Neural cell (in vitro differentiated cells): ENCODE data around the gene SLC9B2. TPM values are rescaled to one million over a fixed set of nuclear protein-coding genes. Genes with fewer than 3 reads are reported as not detected.

Experiments used
- H2AFZ ChIP-seq: fragments of 200-600, 300-800 bp; sonication (generic), shearing (Covaris generic); 2 replicates; pipeline ENCODE4 v1.6.0; 2014; ENCODE audit warnings: low read depth, mild to moderate bottlenecking, antibody characterized with exemption, low read length, moderate library complexity
- H3F3A ChIP-seq: fragments of 200-600 bp; shearing (Covaris generic); 2 replicates; pipeline ENCODE4 v1.6.1; 2016; ENCODE audit warnings: mild to moderate bottlenecking, moderate library complexity, mixed read lengths, antibody characterized with exemption, low read length; ENCODE audit not compliant: insufficient read depth, poor library complexity, severe bottlenecking
- H3K27ac ChIP-seq: fragments of 200-600, 300-800 bp; sonication (generic), shearing (Covaris generic); 2 replicates; pipeline ENCODE4 v1.5.1; 2014; ENCODE audit warnings: mild to moderate bottlenecking, low read length, moderate library complexity
- H3K27me3 ChIP-seq: fragments of 300-800, 200-600 bp; sonication (generic), shearing (Covaris generic); 2 replicates; pipeline ENCODE4 v1.6.0; 2014; ENCODE audit warnings: mild to moderate bottlenecking, low read depth, low read length, moderate library complexity; ENCODE audit not compliant: insufficient read depth
- H3K36me3 ChIP-seq: fragments of 300-800, 200-600 bp; sonication (generic), shearing (Covaris generic); 2 replicates; pipeline ENCODE4 v1.5.1; 2014; ENCODE audit warnings: mild to moderate bottlenecking, antibody characterized with exemption, low read length, moderate library complexity; ENCODE audit not compliant: insufficient read depth
- H3K4me2 ChIP-seq: fragments of 300-800, 200-600 bp; sonication (generic), shearing (Covaris generic); 2 replicates; pipeline ENCODE4 v1.6.0; 2014; ENCODE audit warnings: mild to moderate bottlenecking, low read length
- H3K4me3 ChIP-seq: fragments of 300-800, 200-600 bp; sonication (generic), shearing (Covaris generic); 2 replicates; pipeline ENCODE4 v1.5.1; 2014; ENCODE audit warnings: mild to moderate bottlenecking, low read length, moderate library complexity
- H3K79me2 ChIP-seq: fragments of 200-600 bp; shearing (Covaris generic); replicated peaks from 2 replicates; pipeline ENCODE4 v1.6.0; 2014; ENCODE audit warnings: mild to moderate bottlenecking, low read length, moderate library complexity; ENCODE audit not compliant: insufficient read depth
- H3K9ac ChIP-seq: fragments of 300-800, 200-600 bp; sonication (generic), shearing (Covaris generic); 2 replicates; pipeline ENCODE4 v1.6.1; 2016; ENCODE audit warnings: mild to moderate bottlenecking, low read length, mixed read lengths
- H3K9me2 ChIP-seq: fragments of 200-600 bp; shearing (Covaris generic); 2 replicates; pipeline ENCODE4 v1.6.1; 2016; ENCODE audit warnings: mild to moderate bottlenecking, low read length, mixed read lengths; ENCODE audit not compliant: insufficient read depth
- H3K9me3 ChIP-seq: fragments of 200-600, 300-800 bp; sonication (generic), shearing (Covaris generic); 2 replicates; pipeline ENCODE4 v1.6.1; 2016; ENCODE audit warnings: mild to moderate bottlenecking, mixed run types, low read length, moderate library complexity, mixed read lengths
- H4K20me1 ChIP-seq: fragments of 200-600 bp; shearing (Covaris generic); 2 replicates; pipeline ENCODE4 v1.6.1; 2016; ENCODE audit warnings: mild to moderate bottlenecking, mixed run types; ENCODE audit not compliant: insufficient read depth
- EP300 ChIP-seq: fragments of 450-650 bp; conservative IDR thresholded peaks from 2 replicates; pipeline ENCODE4 v1.6.1; 2014; ENCODE audit warnings: antibody characterized with exemption, mild to moderate bottlenecking, moderate library complexity; ENCODE audit not compliant: poor library complexity, severe bottlenecking
- MXI1 ChIP-seq: fragments of 450-650 bp; conservative IDR thresholded peaks from 2 replicates; pipeline ENCODE4 v1.6.1; 2014; ENCODE audit warnings: antibody characterized with exemption, mild to moderate bottlenecking; ENCODE audit not compliant: poor library complexity, severe bottlenecking
- POLR2AphosphoS5 ChIP-seq: IDR thresholded peaks from 2 replicates; pipeline ENCODE4 v1.6.1; 2012
- RAD21 ChIP-seq: fragments of 450-650 bp; conservative IDR thresholded peaks from 2 replicates; pipeline ENCODE4 v1.6.1; 2014; ENCODE audit warnings: antibody characterized with exemption, mild to moderate bottlenecking, moderate library complexity
- REST ChIP-seq: IDR thresholded peaks from 2 replicates; pipeline ENCODE4 v1.6.1; 2012; ENCODE audit warnings: borderline replicate concordance
- SMC3 ChIP-seq: fragments of 450-650 bp; conservative IDR thresholded peaks from 2 replicates; pipeline ENCODE4 v1.6.1; 2014; ENCODE audit warnings: antibody characterized with exemption, mild to moderate bottlenecking, moderate library complexity; ENCODE audit not compliant: poor library complexity
- TAF1 ChIP-seq: IDR thresholded peaks from 2 replicates; pipeline ENCODE4 v1.6.1; 2012; ENCODE audit warnings: low read depth
- polyA plus RNA-seq: library from polyadenylated mRNA; depleted of rRNA; stranded (reverse); fragments of >200 nt; gene quantifications from 2 replicates; pipeline ENCODE4 v1.2.3, GENCODE V29; 2014
- TF ChIP-seq, protein P1 (sequence below): fragments of 450-650 bp; IDR thresholded peaks from 2 replicates; pipeline ENCODE4 v1.5.1; 2014; ENCODE audit warnings: antibody characterized with exemption, mild to moderate bottlenecking, moderate library complexity; ENCODE audit not compliant: poor library complexity, severe bottlenecking

The SLC9B2 gene
- polyA plus RNA-seq, 1 donor from 2014 or later = 46.3 TPM

DNA sequence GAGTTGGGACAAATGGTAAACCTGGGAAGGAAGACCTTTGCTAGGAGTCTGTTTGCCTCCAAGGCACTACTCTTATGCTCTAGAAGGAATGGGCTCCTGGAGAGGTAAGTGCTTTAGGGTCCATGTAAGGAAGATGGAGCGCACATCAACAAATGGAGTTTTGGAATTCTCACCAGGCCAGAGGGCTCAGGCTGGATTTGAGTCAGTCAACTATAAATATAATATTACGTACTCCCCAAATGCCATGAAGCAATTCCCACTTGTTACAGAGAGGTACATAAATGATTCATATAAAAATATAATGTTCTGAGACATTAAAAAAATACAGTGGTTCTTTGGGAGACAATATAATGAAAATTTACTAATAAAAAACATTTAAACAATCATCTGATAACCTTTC lies 55.4 kb downstream of the SLC9B2 start:
- Histone ChIP-seq H3K4me2 (no peak overlapping the region), H3K27ac (no peak overlapping the region), H3K27me3 (no peaks in the 10 kb centered on the region), H3K4me3 (no peak overlapping the region), H4K20me1 (no peaks in the 10 kb centered on the region), H3K79me2 (no peaks in the 10 kb centered on the region), H3K9ac (no peak overlapping the region), H3F3A (no peaks in the 10 kb centered on the region), H3K9me3 (peaks cover 3% of the 10 kb centered on the region), H3K36me3 (peaks cover 4% of the 10 kb centered on the region), H2AFZ (no peak overlapping the region), H3K9me2 (no peaks in the 10 kb centered on the region)
- TF ChIP-seq, protein P1, sequence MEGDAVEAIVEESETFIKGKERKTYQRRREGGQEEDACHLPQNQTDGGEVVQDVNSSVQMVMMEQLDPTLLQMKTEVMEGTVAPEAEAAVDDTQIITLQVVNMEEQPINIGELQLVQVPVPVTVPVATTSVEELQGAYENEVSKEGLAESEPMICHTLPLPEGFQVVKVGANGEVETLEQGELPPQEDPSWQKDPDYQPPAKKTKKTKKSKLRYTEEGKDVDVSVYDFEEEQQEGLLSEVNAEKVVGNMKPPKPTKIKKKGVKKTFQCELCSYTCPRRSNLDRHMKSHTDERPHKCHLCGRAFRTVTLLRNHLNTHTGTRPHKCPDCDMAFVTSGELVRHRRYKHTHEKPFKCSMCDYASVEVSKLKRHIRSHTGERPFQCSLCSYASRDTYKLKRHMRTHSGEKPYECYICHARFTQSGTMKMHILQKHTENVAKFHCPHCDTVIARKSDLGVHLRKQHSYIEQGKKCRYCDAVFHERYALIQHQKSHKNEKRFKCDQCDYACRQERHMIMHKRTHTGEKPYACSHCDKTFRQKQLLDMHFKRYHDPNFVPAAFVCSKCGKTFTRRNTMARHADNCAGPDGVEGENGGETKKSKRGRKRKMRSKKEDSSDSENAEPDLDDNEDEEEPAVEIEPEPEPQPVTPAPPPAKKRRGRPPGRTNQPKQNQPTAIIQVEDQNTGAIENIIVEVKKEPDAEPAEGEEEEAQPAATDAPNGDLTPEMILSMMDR = no peak
- TF ChIP-seq MXI1 = no peak
- TF ChIP-seq REST = no peak
- TF ChIP-seq TAF1 = no peak
- TF ChIP-seq RAD21 = no peak
- no peak for TF ChIP-seq POLR2AphosphoS5
- TF ChIP-seq EP300 = no peak

DNA sequence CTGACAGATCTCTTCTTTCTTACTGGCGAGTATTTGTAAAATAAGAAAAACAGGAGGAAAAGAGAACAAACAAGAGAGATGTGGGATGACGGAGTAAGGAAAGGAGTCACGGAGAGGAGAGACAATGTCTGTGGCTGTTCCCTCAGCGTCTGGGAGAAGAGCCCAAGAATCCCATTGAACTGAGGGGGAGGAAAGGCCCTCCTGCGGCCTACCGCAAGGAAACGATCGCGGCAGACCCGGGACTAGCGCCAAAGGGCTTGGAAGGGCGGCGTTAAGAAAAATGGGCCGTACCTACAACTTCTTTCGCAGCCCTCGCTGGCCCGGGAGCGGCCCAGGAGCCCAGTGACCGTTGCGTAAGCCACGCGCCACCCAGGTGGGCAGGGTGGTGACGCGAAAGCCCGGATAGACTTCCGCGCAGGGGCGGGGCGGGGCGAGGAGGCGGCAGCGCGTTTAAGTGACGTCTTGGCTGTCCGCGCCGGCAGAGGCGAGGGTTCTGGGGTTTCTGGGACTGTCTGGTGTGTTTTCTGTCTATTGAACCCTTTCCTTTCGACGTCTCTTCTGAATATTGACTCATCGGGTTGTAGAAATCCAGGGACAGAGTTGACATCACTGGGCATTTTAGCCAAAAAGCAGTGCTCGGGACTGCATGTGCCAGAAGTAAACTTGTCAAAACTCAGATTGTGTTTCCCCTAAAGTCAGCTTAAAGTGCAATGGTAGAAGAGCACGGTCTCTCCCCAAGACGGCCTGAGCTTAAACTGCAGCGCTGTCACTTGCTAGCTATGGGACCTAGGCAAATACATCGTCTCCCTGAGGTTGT lies 57.0 kb downstream of the SLC9B2 start, which contains the start of gene SLC9B1:
TSS of gene SLC9B1 (minus strand) at position 398 of the 817 bp plus-strand sequence. CDS start 27,994 bp downstream, outside the sequence.
- no peak within 1 kb of the TSS for H3K9ac ChIP-seq
- H3K9me3 ChIP-seq = peaks cover 3% of the 10 kb centered on the region
- H3K9me2 ChIP-seq = no peaks in the 10 kb centered on the region
- TF ChIP-seq SMC3 (no peak), POLR2AphosphoS5 (no peak), MXI1 (no peak)
- TF ChIP-seq, protein P1 = no peak
- H2AFZ ChIP-seq = no peak within 1 kb of the TSS
- no peaks in the 10 kb centered on the region for H3K27me3 ChIP-seq
- H3K79me2 ChIP-seq = no peaks in the 10 kb centered on the region
- peak within 1 kb of the TSS; percentile 23 for H3K4me3 ChIP-seq
- H3F3A ChIP-seq = no peaks in the 10 kb centered on the region
- no peaks in the 10 kb centered on the region for H4K20me1 ChIP-seq
- no peak within 1 kb of the TSS for H3K27ac ChIP-seq
- no peak within 1 kb of the TSS for H3K4me2 ChIP-seq
- H3K36me3 ChIP-seq = peaks cover 4% of the 10 kb centered on the region
